ENCODE data around the gene TAF13.
"Not testable (repeated sequence)": the region's sequence is repeated elsewhere in the genome, so short reads cannot be mapped to it uniquely, and the experiment has no call there.

TAF13 gene

DNA sequence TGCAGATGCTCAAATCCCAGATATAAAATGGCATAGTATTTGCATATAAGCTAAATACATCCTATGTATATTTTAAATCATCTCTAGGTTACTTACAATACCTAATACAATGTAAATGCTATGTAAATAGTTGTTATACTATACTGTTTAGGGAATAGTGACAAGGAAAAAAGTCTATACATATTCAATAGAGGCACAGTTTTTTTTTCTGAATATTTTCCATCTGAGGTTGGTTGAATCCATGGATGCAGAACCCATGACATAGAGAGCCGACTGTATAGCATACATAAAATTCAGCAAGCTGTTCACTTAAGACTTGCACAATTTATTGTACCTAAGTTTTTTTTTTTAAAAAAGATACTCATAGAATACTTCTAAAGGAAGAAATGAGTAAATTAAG, 6.5 kb downstream of the TAF13 start:
- in situ Hi-C loops (cut with HindIII; ENCODE audit: low sequenced_read_pairs), result no loop called here
- H3K4me3 ChIP-seq (ENCODE audit: low read depth, low read length), result no peak overlapping the region
- DNase-seq (ENCODE audit: low read depth, low spot score), result no peak
- TF ChIP-seq, protein P1, sequence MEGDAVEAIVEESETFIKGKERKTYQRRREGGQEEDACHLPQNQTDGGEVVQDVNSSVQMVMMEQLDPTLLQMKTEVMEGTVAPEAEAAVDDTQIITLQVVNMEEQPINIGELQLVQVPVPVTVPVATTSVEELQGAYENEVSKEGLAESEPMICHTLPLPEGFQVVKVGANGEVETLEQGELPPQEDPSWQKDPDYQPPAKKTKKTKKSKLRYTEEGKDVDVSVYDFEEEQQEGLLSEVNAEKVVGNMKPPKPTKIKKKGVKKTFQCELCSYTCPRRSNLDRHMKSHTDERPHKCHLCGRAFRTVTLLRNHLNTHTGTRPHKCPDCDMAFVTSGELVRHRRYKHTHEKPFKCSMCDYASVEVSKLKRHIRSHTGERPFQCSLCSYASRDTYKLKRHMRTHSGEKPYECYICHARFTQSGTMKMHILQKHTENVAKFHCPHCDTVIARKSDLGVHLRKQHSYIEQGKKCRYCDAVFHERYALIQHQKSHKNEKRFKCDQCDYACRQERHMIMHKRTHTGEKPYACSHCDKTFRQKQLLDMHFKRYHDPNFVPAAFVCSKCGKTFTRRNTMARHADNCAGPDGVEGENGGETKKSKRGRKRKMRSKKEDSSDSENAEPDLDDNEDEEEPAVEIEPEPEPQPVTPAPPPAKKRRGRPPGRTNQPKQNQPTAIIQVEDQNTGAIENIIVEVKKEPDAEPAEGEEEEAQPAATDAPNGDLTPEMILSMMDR (IDR thresholded peaks at IDR 0.05; ENCODE audit: low read depth, low read length), result no peak

DNA sequence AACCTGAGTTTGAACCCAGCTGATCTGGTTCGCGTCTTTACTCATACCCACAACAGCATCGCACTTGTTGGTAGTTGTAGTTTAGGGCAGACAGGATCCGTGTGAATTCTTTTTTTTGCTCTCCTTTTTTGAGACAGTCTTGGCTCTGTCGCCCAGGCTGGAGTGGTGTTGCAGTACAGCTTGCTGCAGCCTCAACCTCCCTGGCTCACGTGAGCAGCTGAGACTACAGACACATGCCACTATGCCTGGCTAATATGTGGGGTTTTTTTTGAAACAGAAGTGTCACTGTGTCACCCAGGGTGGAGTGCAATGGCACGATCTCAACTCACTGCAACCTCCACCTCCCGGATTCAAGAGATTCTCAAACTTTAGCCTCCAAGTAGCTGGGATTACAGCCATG, 7.9 kb downstream of the TAF13 start:
- DNase-seq (ENCODE audit: low read depth, low spot score), result no peak
- TF ChIP-seq, protein P1 (IDR thresholded peaks at IDR 0.05; ENCODE audit: low read depth, low read length), result no peak
- no peak overlapping the region for H3K4me3 ChIP-seq (ENCODE audit: low read depth, low read length)
- in situ Hi-C loops (cut with HindIII; ENCODE audit: low sequenced_read_pairs), result no loop called here

GRCh38 chr1:109065137-109065536, 10.7 kb downstream of the TAF13 start:
- no peak for DNase-seq (ENCODE audit: low read depth, low spot score)
- in situ Hi-C loops (cut with HindIII; ENCODE audit: low sequenced_read_pairs), result no loop called here
- TF ChIP-seq, protein P1 (IDR thresholded peaks at IDR 0.05; ENCODE audit: low read depth, low read length), result no peak
- no peak overlapping the region for H3K4me3 ChIP-seq (ENCODE audit: low read depth, low read length)

GRCh38 chr1:109061183-109061582, 14.6 kb downstream of the TAF13 start:
- TF ChIP-seq, protein P1 (IDR thresholded peaks at IDR 0.05; ENCODE audit: low read depth, low read length), result no peak
- DNase-seq (ENCODE audit: low read depth, low spot score), result no peak
- in situ Hi-C loops (cut with HindIII; ENCODE audit: low sequenced_read_pairs), result no loop called here
- H3K4me3 ChIP-seq (ENCODE audit: low read depth, low read length), result no peak overlapping the region

DNA sequence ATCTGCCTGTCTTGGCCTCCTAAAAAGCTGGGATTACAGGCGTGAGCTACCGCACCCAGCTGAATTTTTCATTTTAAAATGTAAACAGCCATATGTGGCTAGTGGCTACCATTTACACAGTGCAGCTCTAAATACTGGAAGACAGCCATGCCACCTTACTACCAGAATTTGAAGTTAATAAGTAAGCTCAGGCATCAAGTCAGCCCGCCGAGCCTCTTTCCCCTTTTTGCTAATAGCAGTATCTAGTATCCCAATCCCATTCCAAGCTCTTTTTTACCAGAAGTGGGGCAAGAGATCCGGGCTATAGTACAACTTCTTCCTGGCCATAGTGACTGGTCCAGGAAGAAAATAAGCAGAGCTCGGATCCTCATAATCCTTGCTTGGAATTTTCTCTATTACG, 15.1 kb downstream of the TAF13 start:
- TF ChIP-seq, protein P1 (IDR thresholded peaks at IDR 0.05; ENCODE audit: low read depth, low read length), result no peak
- H3K4me3 ChIP-seq (ENCODE audit: low read depth, low read length), result no peak overlapping the region
- in situ Hi-C loops (cut with HindIII; ENCODE audit: low sequenced_read_pairs), result no loop called here

DNA sequence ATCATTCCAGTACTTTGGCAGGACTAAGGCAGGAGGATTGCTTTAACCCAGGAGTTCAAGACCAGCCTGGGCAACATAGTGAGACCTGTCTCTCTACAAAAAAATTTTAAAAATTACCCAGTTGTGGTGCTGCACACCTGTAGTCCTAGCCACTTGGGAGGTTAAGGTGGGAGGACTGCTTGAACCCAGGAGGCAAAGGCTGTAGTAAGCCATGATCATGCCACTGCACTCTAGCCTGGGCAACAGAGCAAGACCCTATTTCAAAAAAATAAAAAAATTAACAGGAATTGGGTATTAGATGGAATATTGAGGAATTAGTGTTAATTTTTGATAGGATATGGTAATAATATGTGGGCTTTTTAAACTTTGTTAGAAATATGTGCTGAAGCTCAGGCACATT, 16.8 kb downstream of the TAF13 start:
- H3K4me3 ChIP-seq (ENCODE audit: low read depth, low read length), result no peak overlapping the region
- no peak for DNase-seq (ENCODE audit: low read depth, low spot score)
- TF ChIP-seq, protein P1 (IDR thresholded peaks at IDR 0.05; ENCODE audit: low read depth, low read length), result no peak
- in situ Hi-C loops (cut with HindIII; ENCODE audit: low sequenced_read_pairs), result no loop called here

More for the DNA sequence above, 15.1 kb downstream of the TAF13 start:
- DNase-seq (ENCODE audit: low read depth, low spot score), result no peak

DNA sequence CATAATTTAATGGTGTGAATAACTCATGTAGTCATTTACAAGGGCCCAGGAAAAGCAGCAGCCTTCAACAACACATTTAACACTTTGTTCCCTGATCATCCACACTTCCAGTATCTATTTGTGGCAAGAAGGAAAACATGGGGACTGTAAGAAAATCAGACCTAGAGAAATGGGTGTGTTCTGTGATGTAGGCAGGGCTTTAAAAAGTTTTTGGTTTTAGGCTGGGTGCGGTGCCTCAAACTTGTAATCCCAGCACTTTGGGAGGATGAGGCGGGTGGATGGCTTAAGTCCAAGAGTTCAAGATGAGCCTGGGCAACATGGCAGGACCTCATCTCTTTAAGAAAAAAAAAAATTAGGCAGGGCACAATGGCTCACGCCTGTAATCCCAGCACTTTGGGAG, 19.7 kb downstream of the TAF13 start:
- DNase-seq (ENCODE audit: low read depth, low spot score), result no peak
- in situ Hi-C loops (cut with HindIII; ENCODE audit: low sequenced_read_pairs), result no loop called here
- TF ChIP-seq, protein P1 (IDR thresholded peaks at IDR 0.05; ENCODE audit: low read depth, low read length), result no peak
- H3K4me3 ChIP-seq (ENCODE audit: low read depth, low read length), result no peak overlapping the region

DNA sequence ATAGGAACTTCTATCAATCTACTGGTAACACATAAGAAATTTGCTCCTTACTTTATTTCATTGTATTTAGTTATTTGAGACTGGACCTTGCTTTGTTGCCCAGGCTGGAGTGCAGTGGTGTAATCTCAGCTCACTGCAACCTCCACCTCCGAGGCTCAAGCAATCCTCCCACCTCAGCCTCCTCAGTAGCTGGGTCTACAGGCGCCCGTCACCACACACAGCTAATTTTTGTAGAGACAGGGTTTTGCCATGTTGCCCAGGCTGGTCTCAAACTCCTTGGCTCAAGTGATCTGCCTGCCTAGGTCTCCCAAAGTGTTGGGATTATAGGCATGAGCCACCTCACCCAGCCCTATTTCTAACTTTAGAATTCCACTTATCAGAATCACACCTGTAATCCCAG, 23.7 kb downstream of the TAF13 start:
- in situ Hi-C loops (cut with HindIII; ENCODE audit: low sequenced_read_pairs); DNase-seq (ENCODE audit: low read depth, low spot score): not testable (repeated sequence)

More for the DNA sequence above, 23.7 kb downstream of the TAF13 start:
- not testable (repeated sequence) for H3K4me3 ChIP-seq (ENCODE audit: low read depth, low read length)
